ENCODE measurements around the gene LIN7A.
"Not testable (repeated sequence)": the region's sequence is repeated elsewhere in the genome, so short reads cannot be mapped to it uniquely, and the experiment has no call there.

LIN7A gene

GRCh38 chr12:80920006-80920405 is 17.7 kb downstream of the LIN7A start:
- no peak for DNase-seq (ENCODE audit: low spot score)

- no peak for DNase-seq (ENCODE audit: low spot score)
Observed at GRCh38 chr12:80917651-80918050, 20.1 kb downstream of the LIN7A start.

GRCh38 chr12:80912901-80913770 is 24.6 kb downstream of the LIN7A start:
- no peak for DNase-seq (ENCODE audit: low spot score)

- no peak for DNase-seq (ENCODE audit: low spot score)
Observed at GRCh38 chr12:80909370-80909769, 28.4 kb downstream of the LIN7A start.

- no peak for DNase-seq (ENCODE audit: low spot score)
Observed at GRCh38 chr12:80902711-80903110, 35.0 kb downstream of the LIN7A start.

GRCh38 chr12:80901661-80902060 is 36.1 kb downstream of the LIN7A start:
- DNase-seq (ENCODE audit: low spot score): no peak

- no peak for DNase-seq (ENCODE audit: low spot score)
Observed at GRCh38 chr12:80895240-80895639, 42.5 kb downstream of the LIN7A start.

- no peak for DNase-seq (ENCODE audit: low spot score)
Observed at GRCh38 chr12:80894179-80894578, 43.6 kb downstream of the LIN7A start.

GRCh38 chr12:80892597-80893445 is 44.9 kb downstream of the LIN7A start:
- DNase-seq (ENCODE audit: low spot score): peak; percentile 64

GRCh38 chr12:80884651-80885050 is 53.1 kb downstream of the LIN7A start:
- no peak for DNase-seq (ENCODE audit: low spot score)

GRCh38 chr12:80881106-80881505 is 56.6 kb downstream of the LIN7A start:
- DNase-seq (ENCODE audit: low spot score): no peak

GRCh38 chr12:80878452-80878851 is 59.3 kb downstream of the LIN7A start:
- DNase-seq (ENCODE audit: low spot score): not testable (repeated sequence)

- DNase-seq (ENCODE audit: low spot score): no peak
Observed at GRCh38 chr12:80877721-80878265, 59.9 kb downstream of the LIN7A start.

GRCh38 chr12:80872053-80872452 is 65.7 kb downstream of the LIN7A start:
- DNase-seq (ENCODE audit: low spot score): no peak

GRCh38 chr12:80869264-80869663 is 68.5 kb downstream of the LIN7A start:
- no peak for DNase-seq (ENCODE audit: low spot score)

GRCh38 chr12:80868576-80868975 is 69.2 kb downstream of the LIN7A start:
- no peak for DNase-seq (ENCODE audit: low spot score)

GRCh38 chr12:80867941-80868340 is 69.8 kb downstream of the LIN7A start:
- DNase-seq (ENCODE audit: low spot score): no peak

GRCh38 chr12:80864046-80864735 is 73.5 kb downstream of the LIN7A start:
- no peak for DNase-seq (ENCODE audit: low spot score)

GRCh38 chr12:80862531-80862930 is 75.2 kb downstream of the LIN7A start:
- no peak for DNase-seq (ENCODE audit: low spot score)

GRCh38 chr12:80861641-80862378 is 75.9 kb downstream of the LIN7A start:
- peak; percentile 42 for DNase-seq (ENCODE audit: low spot score)

GRCh38 chr12:80860928-80861327 is 76.8 kb downstream of the LIN7A start:
- DNase-seq (ENCODE audit: low spot score): no peak

Measured in GM03348 (cell line).